ENCODE measurements around the gene PCK1.

DNA sequence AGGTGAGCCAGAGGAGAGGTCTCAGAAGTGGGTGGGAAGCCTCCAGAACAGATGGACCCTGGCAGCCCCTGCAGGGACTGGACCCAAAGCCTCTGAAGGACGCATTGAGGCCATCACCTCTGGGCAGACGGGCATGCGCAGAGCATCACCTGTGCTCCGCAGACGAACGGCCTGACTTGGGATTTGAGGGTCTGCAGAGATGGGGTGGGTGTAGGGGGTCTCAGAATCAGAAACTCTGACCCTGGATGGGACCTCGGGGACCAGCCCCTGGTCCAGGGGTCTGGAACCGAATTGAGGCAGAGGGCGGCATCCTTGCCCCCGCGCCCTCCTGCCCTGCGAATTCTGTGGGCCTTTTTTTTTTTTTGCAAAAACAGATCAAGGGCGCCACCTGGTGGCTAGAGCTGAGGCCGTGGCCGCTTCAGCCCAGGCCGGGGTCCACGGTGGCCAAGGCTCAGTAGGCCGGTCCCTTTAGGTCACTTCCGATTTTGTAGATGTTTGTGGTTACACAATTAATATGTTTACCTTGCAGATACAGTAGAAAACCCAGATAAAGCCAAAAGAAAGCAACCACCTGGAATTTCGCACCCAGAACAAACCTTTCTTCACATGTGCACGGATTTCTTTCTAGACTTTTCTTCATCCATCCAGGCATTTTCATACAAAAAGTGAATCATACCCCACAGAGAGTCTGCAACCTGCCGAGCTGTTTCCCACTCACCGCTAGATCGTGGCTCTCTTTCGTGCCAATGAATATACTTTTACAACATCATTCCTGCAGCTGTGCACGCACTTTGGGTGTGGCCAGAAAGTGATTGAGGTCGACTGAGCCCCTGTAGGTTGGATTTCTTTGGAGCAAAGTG, 33.4 kb downstream of the PCK1 start:
- TF ChIP-seq NANOG (IDR thresholded peaks at IDR 0.05; ENCODE audit: insufficient read depth, low read depth, low read length, poor library complexity, severe bottlenecking) (no peak), JUND (IDR thresholded peaks at IDR 0.05; ENCODE audit: low read length) (no peak)

All from H1 (cell line).